G401.6 (cell line): ENCODE data around the gene FYB1.

Source experiments
- FAIRE-seq: peaks from 2 replicates; lab custom pipeline; 2012; peaks lifted over from hg19 to GRCh38; lab: Jason Lieb, UNC

Gene FYB1

GRCh38 chr5:39079147-39079546 is 140.2 kb downstream of the FYB1 start:
- FAIRE-seq = no peak

GRCh38 chr5:39076757-39077728 is 142.3 kb downstream of the FYB1 start:
- FAIRE-seq = no peak

- no peak for FAIRE-seq
Measured at GRCh38 chr5:39076101-39076756, 143.1 kb downstream of the FYB1 start.

- FAIRE-seq = no peak
Measured at GRCh38 chr5:39074017-39074814, 145.1 kb downstream of the FYB1 start, which contains the start of gene RICTOR. RICTOR (minus strand) TSS chr5:39074399; CDS start chr5:39074377, 22 bp downstream.

GRCh38 chr5:39073767-39074016 is 145.7 kb downstream of the FYB1 start:
- FAIRE-seq = no peak

- no peak for FAIRE-seq
Measured at GRCh38 chr5:39072925-39073766, 146.2 kb downstream of the FYB1 start.

- FAIRE-seq = no peak
Measured at GRCh38 chr5:39068099-39068498, 151.3 kb downstream of the FYB1 start.

GRCh38 chr5:39064450-39064849 is 154.9 kb downstream of the FYB1 start:
- no peak for FAIRE-seq

GRCh38 chr5:39063037-39063436 is 156.3 kb downstream of the FYB1 start:
- no peak for FAIRE-seq

- no peak for FAIRE-seq
Measured at GRCh38 chr5:39062530-39062929, 156.8 kb downstream of the FYB1 start.

- no peak for FAIRE-seq
Measured at GRCh38 chr5:39062104-39062503, 157.3 kb downstream of the FYB1 start.

GRCh38 chr5:39059064-39059463 is 160.3 kb downstream of the FYB1 start:
- no peak for FAIRE-seq

GRCh38 chr5:39058178-39058921 is 161.0 kb downstream of the FYB1 start:
- FAIRE-seq = peak; percentile 62

GRCh38 chr5:39057734-39058133 is 161.6 kb downstream of the FYB1 start:
- no peak for FAIRE-seq

- no peak for FAIRE-seq
Measured at GRCh38 chr5:39055768-39056398, 163.5 kb downstream of the FYB1 start.
